ENCODE data around the gene LNPEP. TPM values are rescaled to one million over a fixed set of nuclear protein-coding genes. Genes with fewer than 3 reads are reported as not detected.
A peak's percentile ranks its signal among the peaks of the same experiment; 100 is the strongest.

Gene LNPEP
- total RNA-seq (10 to 100 TPM; 37.3 to 40.6 TPM), polyA plus RNA-seq (ENCODE audit: insufficient read length in 6 of 6) (10 to 100 TPM; 22.2 to 30.1 (median 25.6) TPM)
- long read RNA-seq, donor 1, full-length matches to known transcripts, result 3 of 9 reads
- long read RNA-seq, donor 1, partial matches to known transcripts, result 6 of 9 reads
- long read RNA-seq, donor 1, other reads (novel, unspliced or antisense), result 0 of 9 reads
- long read RNA-seq, donor 2, full-length matches to known transcripts, result 3 of 26 reads
- long read RNA-seq, donor 2, partial matches to known transcripts, result 23 of 26 reads
- long read RNA-seq, donor 2, other reads (novel, unspliced or antisense), result 0 of 26 reads
- long read RNA-seq, donor 3, result 0 reads
- long read RNA-seq, donor 4, result 0 reads
- long read RNA-seq, donor 5, full-length matches to known transcripts, result 2 of 11 reads
- long read RNA-seq, donor 5, partial matches to known transcripts, result 9 of 11 reads
- long read RNA-seq, donor 5, other reads (novel, unspliced or antisense), result 0 of 11 reads
- long read RNA-seq, donor 6, result 0 reads
- long read RNA-seq, donor 7, result 0 reads
- long read RNA-seq, donor 8, full-length matches to known transcripts, result 1 of 1 reads
- long read RNA-seq, donor 8, partial matches to known transcripts, result 0 of 1 reads
- long read RNA-seq, donor 8, other reads (novel, unspliced or antisense), result 0 of 1 reads
- long read RNA-seq, donor 9, result 0 reads
- long read RNA-seq, donor 10, result 0 reads
- long read RNA-seq, donor 11, result 0 reads
- long read RNA-seq, donor 12, result 0 reads

- peaks cover 14 to 59% of the 10 kb centered on the region in 2 donors for H3K4me1 ChIP-seq
- peak within 1 kb of the TSS; percentile 71 to 72 for H3K4me3 ChIP-seq
- no peaks in the 10 kb centered on the region for H3K27me3 ChIP-seq
- no peaks in the 10 kb centered on the region for H3K9me3 ChIP-seq
- H3K27ac ChIP-seq, result peak within 1 kb of the TSS; percentile 98 to 99
- peak; percentile 93 to 100 (median 98) for DNase-seq
- ATAC-seq, result peak; percentile 89
- intact Hi-C loops (cut with DNase I), result no loop called here
- TF ChIP-seq, protein P1, sequence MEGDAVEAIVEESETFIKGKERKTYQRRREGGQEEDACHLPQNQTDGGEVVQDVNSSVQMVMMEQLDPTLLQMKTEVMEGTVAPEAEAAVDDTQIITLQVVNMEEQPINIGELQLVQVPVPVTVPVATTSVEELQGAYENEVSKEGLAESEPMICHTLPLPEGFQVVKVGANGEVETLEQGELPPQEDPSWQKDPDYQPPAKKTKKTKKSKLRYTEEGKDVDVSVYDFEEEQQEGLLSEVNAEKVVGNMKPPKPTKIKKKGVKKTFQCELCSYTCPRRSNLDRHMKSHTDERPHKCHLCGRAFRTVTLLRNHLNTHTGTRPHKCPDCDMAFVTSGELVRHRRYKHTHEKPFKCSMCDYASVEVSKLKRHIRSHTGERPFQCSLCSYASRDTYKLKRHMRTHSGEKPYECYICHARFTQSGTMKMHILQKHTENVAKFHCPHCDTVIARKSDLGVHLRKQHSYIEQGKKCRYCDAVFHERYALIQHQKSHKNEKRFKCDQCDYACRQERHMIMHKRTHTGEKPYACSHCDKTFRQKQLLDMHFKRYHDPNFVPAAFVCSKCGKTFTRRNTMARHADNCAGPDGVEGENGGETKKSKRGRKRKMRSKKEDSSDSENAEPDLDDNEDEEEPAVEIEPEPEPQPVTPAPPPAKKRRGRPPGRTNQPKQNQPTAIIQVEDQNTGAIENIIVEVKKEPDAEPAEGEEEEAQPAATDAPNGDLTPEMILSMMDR (IDR thresholded peaks at IDR 0.05), result no peak
- H3K36me3 ChIP-seq, result no peaks in the 10 kb centered on the region
Measured at GRCh38 chr5:96935559-96936430, at the start of gene LNPEP. Gene LNPEP (plus strand): TSS chr5:96936080. CDS start chr5:96936156, 76 bp downstream.

DNA sequence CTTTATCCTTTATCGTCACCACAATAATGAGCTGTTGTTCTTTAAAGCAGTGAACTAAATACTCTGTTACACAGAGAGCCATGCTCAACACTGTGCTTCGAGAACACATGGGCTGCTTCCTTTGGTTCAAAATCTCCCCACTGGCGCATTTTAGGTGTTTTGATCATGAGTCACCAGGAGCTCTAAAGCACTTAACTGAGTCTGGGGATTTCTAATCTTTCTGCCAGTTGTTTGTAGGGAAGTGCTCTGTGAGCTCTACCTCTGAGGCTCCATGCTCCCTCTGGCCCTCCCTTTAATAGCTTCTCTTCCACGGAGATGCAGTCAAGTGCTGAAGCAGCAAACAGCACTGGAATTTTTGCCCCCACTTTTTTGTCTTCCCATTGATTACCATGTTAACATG, 42.5 kb upstream of the LNPEP start:
- Histone ChIP-seq H3K4me3 (no peak overlapping the region), H3K36me3 (peaks cover 0 to 43% of the 10 kb centered on the region in 2 donors), H3K27me3 (no peaks in the 10 kb centered on the region), H3K4me1 (peaks cover 0 to 5% of the 10 kb centered on the region in 2 donors), H3K9me3 (no peaks in the 10 kb centered on the region), H3K27ac (no peak overlapping the region)
- DNase-seq (no peak), ATAC-seq (peak; percentile 83)
- TF ChIP-seq, protein P1 (IDR thresholded peaks at IDR 0.05), result no peak
- intact Hi-C loops (cut with DNase I), result no loop called here

- H3K9me3 ChIP-seq, result no peaks in the 10 kb centered on the region
- intact Hi-C loops (cut with DNase I), result no loop called here
- H3K36me3 ChIP-seq, result peaks cover 0 to 39% of the 10 kb centered on the region in 2 donors
- TF ChIP-seq, protein P1 (IDR thresholded peaks at IDR 0.05), result no peak
- H3K27ac ChIP-seq, result peak overlapping the region in 1 of 2 donors; percentile 64
- peak; percentile 29 for ATAC-seq
- H3K4me3 ChIP-seq, result peak overlapping the region in 1 of 2 donors; percentile 2
- no peaks in the 10 kb centered on the region for H3K27me3 ChIP-seq
- peaks cover 0 to 5% of the 10 kb centered on the region in 2 donors for H3K4me1 ChIP-seq
- no peak for DNase-seq
Measured at GRCh38 chr5:96896276-96896675, 39.6 kb upstream of the LNPEP start.

DNA sequence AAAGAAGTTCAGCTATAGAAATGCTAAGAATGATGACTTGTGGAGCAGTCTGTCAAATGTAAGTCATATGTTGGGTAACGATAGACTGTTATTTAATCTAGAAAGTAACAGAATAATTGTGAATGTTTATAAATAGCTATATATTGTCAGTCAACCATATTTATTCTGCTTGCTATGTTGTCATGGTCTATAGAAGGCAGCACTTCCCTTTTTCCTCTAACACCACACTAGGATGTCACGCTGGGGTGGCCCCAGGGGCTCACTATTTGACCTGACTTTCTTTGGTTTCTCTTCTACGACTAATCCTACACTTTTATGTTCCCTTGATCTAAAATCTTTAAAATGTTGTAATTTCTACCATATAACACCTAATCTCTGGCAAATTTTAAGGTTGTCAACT, 39.1 kb upstream of the LNPEP start:
- H3K36me3 ChIP-seq, result peaks cover 0 to 43% of the 10 kb centered on the region in 2 donors
- H3K4me3 ChIP-seq, result peak overlapping the region in 1 of 2 donors; percentile 2
- peak overlapping the region in 1 of 2 donors; percentile 64 for H3K27ac ChIP-seq
- peak; percentile 61 for ATAC-seq
- peaks cover 0 to 5% of the 10 kb centered on the region in 2 donors for H3K4me1 ChIP-seq
- intact Hi-C loops (cut with DNase I), result no loop called here
- H3K9me3 ChIP-seq, result no peaks in the 10 kb centered on the region
- peak in 1 of 4 donors; percentile 38 for DNase-seq
- no peaks in the 10 kb centered on the region for H3K27me3 ChIP-seq
- TF ChIP-seq, protein P1 (IDR thresholded peaks at IDR 0.05), result no peak
